ENCODE results near the gene UBE4B. TPM values are rescaled to one million over a fixed set of nuclear protein-coding genes. Genes with fewer than 3 reads are reported as not detected.

UBE4B gene
- total RNA-seq, 1 donor from 2014 or later = 39.3 TPM

DNA sequence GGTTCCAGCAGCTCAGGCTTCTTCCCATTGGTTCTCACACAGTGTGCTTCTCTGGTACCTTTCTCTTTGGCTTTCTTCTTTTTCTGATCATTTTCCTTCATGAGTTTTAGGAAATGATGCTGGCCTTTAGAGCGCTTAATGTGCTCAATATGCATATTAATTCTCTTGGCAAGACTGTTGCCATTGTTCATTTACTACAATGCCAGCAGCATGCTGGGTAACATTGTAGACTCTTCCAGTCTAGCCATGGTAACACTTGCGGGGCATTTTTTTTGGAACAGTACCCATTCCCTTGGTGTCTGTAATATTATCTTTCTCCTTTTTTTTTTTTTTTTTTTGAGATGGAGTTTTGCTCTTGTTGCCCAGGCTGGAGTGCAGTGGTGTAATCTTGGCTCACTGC, 21.7 kb downstream of the UBE4B start:
- H3K4me3 ChIP-seq (ENCODE audit: low read depth, low read length) = no peak overlapping the region
- TF ChIP-seq, protein P1, sequence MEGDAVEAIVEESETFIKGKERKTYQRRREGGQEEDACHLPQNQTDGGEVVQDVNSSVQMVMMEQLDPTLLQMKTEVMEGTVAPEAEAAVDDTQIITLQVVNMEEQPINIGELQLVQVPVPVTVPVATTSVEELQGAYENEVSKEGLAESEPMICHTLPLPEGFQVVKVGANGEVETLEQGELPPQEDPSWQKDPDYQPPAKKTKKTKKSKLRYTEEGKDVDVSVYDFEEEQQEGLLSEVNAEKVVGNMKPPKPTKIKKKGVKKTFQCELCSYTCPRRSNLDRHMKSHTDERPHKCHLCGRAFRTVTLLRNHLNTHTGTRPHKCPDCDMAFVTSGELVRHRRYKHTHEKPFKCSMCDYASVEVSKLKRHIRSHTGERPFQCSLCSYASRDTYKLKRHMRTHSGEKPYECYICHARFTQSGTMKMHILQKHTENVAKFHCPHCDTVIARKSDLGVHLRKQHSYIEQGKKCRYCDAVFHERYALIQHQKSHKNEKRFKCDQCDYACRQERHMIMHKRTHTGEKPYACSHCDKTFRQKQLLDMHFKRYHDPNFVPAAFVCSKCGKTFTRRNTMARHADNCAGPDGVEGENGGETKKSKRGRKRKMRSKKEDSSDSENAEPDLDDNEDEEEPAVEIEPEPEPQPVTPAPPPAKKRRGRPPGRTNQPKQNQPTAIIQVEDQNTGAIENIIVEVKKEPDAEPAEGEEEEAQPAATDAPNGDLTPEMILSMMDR (conservative IDR thresholded peaks at IDR 0.05; ENCODE audit: low read depth, low read length) = no peak
- DNase-seq (ENCODE audit: low read depth) = no peak

DNA sequence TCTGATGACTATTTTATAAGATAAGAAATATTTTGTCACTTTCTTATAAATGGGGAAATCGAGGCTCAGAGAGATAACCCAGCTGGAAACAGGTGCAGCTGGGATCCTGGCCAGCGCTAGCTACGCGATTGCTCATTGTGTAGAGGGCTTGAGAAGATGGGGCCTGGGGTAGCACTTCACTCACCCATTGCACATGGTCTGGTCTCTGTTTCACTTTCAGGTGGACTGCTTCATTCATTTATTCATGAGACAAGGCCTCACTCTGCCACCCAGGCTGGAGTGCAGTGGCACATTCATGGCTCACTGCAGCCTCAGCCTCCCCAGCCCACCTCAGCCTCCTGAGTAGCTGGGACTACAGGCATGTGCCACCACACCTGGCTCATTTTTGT, 23.8 kb downstream of the UBE4B start:
- no peak for DNase-seq (ENCODE audit: low read depth)
- TF ChIP-seq, protein P1 (conservative IDR thresholded peaks at IDR 0.05; ENCODE audit: low read depth, low read length) = no peak

DNA sequence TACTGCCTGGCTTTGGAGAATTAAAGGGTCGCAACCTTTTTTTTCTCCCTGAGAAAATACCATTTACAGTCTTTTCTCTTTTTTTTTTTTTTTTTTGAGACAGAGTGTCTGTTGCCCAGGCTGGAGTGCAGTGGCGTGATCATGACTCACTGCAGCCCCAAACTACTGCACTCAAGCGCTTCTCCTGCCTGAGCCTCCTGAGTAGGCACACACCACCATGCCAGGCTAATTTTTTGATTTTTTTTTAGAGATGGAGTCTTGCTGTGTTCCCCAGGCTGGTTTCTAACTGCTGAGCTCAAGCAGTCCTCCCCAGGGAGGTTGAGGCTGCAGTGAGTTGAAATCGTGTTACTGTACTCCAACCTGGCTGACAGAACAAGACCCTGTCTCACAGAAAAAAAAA, 24.6 kb downstream of the UBE4B start:
- DNase-seq (ENCODE audit: low read depth) = no peak
- TF ChIP-seq, protein P1 (conservative IDR thresholded peaks at IDR 0.05; ENCODE audit: low read depth, low read length) = no peak
- no peak overlapping the region for H3K4me3 ChIP-seq (ENCODE audit: low read depth, low read length)

More for the DNA sequence above, 23.8 kb downstream of the UBE4B start:
- H3K4me3 ChIP-seq (ENCODE audit: low read depth, low read length) = no peak overlapping the region

DNA sequence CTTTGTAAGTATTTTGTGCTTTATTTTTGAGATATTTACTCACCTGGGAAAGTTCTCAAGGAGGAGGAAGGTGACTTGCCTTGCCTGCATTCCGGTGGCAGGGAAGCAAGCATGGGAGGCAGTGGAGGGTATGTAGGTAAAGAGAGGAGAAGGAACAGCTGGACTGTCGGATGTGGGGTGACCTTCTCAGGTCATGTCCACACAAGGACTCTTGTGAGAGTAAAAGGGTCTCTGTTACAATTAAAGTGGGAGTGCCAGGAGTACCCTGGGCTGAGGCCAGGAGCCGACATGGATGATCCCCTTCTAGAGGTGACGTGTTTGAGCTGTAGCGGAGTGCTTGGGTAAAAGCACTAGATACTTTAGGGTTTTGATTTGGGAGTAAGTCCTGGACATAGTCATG, 25.0 kb downstream of the UBE4B start:
- TF ChIP-seq, protein P1 (conservative IDR thresholded peaks at IDR 0.05; ENCODE audit: low read depth, low read length) = no peak
- DNase-seq (ENCODE audit: low read depth) = no peak
- no peak overlapping the region for H3K4me3 ChIP-seq (ENCODE audit: low read depth, low read length)

DNA sequence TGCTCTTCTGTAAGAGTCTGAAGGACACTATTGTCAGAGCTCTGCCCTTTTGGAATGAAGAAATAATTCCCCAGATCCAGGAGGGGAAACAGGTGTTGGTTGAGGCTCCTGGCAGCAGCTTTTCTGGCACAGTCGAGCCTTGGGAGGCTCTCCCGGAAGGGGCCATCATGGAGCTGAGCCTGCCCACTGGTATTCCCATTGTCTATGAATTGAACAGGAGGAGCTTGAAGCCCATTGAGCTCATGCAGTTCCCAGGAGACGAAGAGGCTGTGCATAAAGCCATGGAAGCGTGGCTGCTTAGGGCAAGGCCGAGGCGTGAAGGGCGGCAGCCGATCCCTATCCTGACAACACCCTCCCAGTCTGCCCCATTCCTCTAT, 26.6 kb downstream of the UBE4B start:
- H3K4me3 ChIP-seq (ENCODE audit: low read depth, low read length) = no peak overlapping the region
- TF ChIP-seq, protein P1 (conservative IDR thresholded peaks at IDR 0.05; ENCODE audit: low read depth, low read length) = no peak
- no peak for DNase-seq (ENCODE audit: low read depth)

DNA sequence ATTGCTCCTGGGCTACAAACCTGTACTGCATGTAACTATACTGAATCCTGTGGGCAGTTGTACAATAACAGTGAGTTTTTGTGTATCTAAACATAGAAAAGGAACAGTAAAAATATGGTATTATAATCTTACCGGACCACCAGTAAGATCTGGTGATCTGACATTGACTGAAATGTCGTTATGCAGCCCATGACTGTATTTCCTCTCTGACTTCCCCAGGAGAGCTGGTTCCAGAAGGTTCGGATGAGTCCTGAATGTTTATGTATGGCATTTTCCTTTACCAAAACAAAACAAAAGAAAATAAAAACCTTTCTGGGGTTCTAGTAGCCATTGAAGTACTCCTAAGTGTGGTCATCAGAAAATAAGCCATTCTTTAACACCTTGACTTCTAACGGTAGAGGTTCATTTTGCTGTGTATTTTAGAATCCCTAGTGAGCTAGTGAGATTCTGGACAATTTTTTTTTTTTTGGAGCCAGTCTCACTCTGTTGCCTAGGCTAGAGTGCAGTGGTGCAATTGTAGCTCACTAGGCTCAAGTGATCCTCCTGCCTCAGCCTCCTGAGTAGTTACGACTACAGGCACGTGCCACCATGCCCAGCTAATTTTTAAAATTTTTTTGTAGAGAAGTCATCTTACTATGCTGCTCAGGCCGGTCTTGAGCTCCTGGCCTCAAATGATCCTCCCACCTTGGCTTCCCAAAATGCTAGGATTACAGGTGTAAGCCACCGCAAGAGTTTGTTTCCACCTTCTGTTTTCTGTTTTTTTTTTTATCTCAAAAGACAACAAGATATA, 27.7 kb downstream of the UBE4B start:
- no peak overlapping the region for H3K4me3 ChIP-seq (ENCODE audit: low read depth, low read length)
- TF ChIP-seq, protein P1 (conservative IDR thresholded peaks at IDR 0.05; ENCODE audit: low read depth, low read length) = no peak
- DNase-seq (ENCODE audit: low read depth) = no peak

DNA sequence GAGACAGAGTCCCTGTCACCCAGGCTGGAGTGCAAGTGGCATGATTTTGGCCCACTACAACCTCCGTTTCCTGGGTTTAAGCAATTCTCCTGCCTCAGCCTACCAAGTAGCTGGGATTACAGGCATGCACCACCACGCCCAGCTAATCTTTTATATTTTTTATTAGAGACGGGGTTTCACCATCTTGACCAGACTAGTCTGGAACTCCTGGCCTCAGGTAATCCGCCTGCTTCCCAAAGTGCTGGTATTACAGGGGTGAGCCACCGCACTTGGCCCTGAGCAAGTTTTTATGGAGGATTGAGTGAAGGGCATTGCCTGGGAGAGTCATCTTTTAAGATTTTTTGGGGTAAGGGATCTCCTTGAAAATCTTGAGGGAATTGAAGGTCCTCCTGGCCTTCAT, 28.5 kb downstream of the UBE4B start:
- TF ChIP-seq, protein P1 (conservative IDR thresholded peaks at IDR 0.05; ENCODE audit: low read depth, low read length) = no peak
- DNase-seq (ENCODE audit: low read depth) = no peak
- H3K4me3 ChIP-seq (ENCODE audit: low read depth, low read length) = no peak overlapping the region

Measured in epithelial cell of proximal tubule (primary cell).